Stomach (tissue), 9 donors: ENCODE results near the gene C16orf89. TPM values are rescaled to one million over a fixed set of nuclear protein-coding genes. Genes with fewer than 3 reads are reported as not detected.

Experiments used
- DNase-seq, 2 donors: peaks; one replicate each; pipeline versions ENCODE4 v3.0.0 to v3.0.0-alpha.2; 2013 to 2019
- H3K27ac ChIP-seq, 5 donors: fragments of 200-600 bp in 4 of 5; sonication (generic) in 4 of 5; one replicate each; pipeline ENCODE4 v1.5.1; 2013 to 2019; ENCODE audit warnings: mild to moderate bottlenecking in 1 of 5, moderate library complexity in 1 of 5
- H3K27me3 ChIP-seq, 3 donors: fragments of 200-600 bp; sonication (generic); one replicate each; pipeline ENCODE4 v1.5.1; 2017 to 2019; ENCODE audit warnings: mixed run types in 1 of 3
- H3K36me3 ChIP-seq, 4 donors: fragments of 200-600 bp; sonication (generic); 1 replicate in 3 of 4; 2 replicates in 1 of 4; pipeline ENCODE4 v1.5.1; 2016 to 2019
- H3K4me1 ChIP-seq, 4 donors: fragments of 200-600 bp; sonication (generic); one replicate each; pipeline ENCODE4 v1.5.1; 2016 to 2019
- H3K4me3 ChIP-seq, 4 donors: fragments of 200-600 bp; sonication (generic) in 3 of 4; one replicate each; pipeline ENCODE4 v1.5.1; 2016 to 2019; ENCODE audit warnings: mild to moderate bottlenecking in 1 of 4
- H3K9me3 ChIP-seq, 4 donors: fragments of 200-600 bp; sonication (generic); one replicate each; pipeline ENCODE4 v1.5.1; 2016 to 2019
- CTCF ChIP-seq, 7 experiments: fragments of 450-650 bp in 4 of 7; fragments of 200-600 bp in 3 of 7; sonication (generic) in 3 of 7; IDR thresholded peaks; one replicate each; pipeline ENCODE4 v1.5.1; 2016 to 2019; ENCODE audit warnings: antibody characterized with exemption in 7 of 7, control low read depth in 2 of 7, mild to moderate bottlenecking in 1 of 7
- EP300 ChIP-seq: sonication (generic); formaldehyde crosslinking; IDR thresholded peaks from one replicate; pipeline ENCODE4 v1.6.1; 2017; ENCODE audit warnings: antibody characterized with exemption
- POLR2A ChIP-seq, 4 donors: fragments of 450-650 bp; IDR thresholded peaks; one replicate each; pipeline ENCODE4 v1.6.1; 2016; ENCODE audit warnings: antibody characterized with exemption in 4 of 4, control low read depth in 2 of 4, mild to moderate bottlenecking in 1 of 4, moderate library complexity in 1 of 4
- POLR2AphosphoS5 ChIP-seq, 3 donors: sonication (generic); formaldehyde crosslinking; IDR thresholded peaks; one replicate each; pipeline ENCODE4 v1.6.1; 2016; ENCODE audit warnings: antibody characterized with exemption in 3 of 3
- WGBS, 5 donors: extraction: QIAGEN DNeasy Blood & Tissue Kit in 3 of 5; methylation state at CpG; one replicate each; pipeline versions ENCODE4 v1.1.5 to v1.1.7; 2013 to 2018; 5-methylcytosine and 5-hydroxymethylcytosine counted together
- intact Hi-C: fragments of 100-400 bp; cut with DNase I; formaldehyde crosslinking; loops from one replicate; pipeline ENCODE4 v1.15.1; 2023; ENCODE audit warnings: low total_unique reads
- polyA plus RNA-seq, 3 donors: library from polyadenylated mRNA; stranded (reverse); fragments of 200-250 nt; gene quantifications; one replicate each; pipeline ENCODE4 v1.2.3, GENCODE V29; 2013
- total RNA-seq, 5 donors: library from RNA; depleted of rRNA; stranded (reverse); fragments of >200 nt; gene quantifications; one replicate each; pipeline versions ENCODE4 v1.1.0 to v1.2.3, GENCODE V29; 2014 to 2016
- donor health status: healthy with polysubstance abuse.
- donor health status: Bipolar disorder and iron deficiency.
- donor health status: healthy.

The C16orf89 gene
- total and polyA plus RNA-seq, 8 donors, result 7.6 to 135 (median 71.1) TPM

GRCh38 chr16:5024632-5025031, 41.1 kb downstream of the C16orf89 start:
- H3K36me3 ChIP-seq, result peaks cover 18 to 37% (median 33%) of the 10 kb centered on the region in 4 donors
- peaks cover 11 to 21% (median 14%) of the 10 kb centered on the region in 4 donors for H3K4me1 ChIP-seq
- intact Hi-C loops, result no loop called here
- no peaks in the 10 kb centered on the region for H3K9me3 ChIP-seq
- peaks cover 0 to 17% (median 0%) of the 10 kb centered on the region in 3 donors for H3K27me3 ChIP-seq
- H3K27ac ChIP-seq, result peak overlapping the region; percentile 48 to 61 (median 50)
- WGBS, 5 donors, result 18 to 55% (median 39%) methylated on average over 4 of the region's 4 CpGs
- TF ChIP-seq POLR2AphosphoS5 (IDR thresholded peaks at IDR 0.05) (peak in 1 of 3 donors; percentile 82), CTCF (IDR thresholded peaks at IDR 0.05) (peak in 3 of 7 experiments; percentile 16 to 58 (median 40)), EP300 (no peak), POLR2A (IDR thresholded peaks at IDR 0.05) (no peak)
- H3K4me3 ChIP-seq, result no peak overlapping the region
- peak; percentile 73 to 86 for DNase-seq

- Histone ChIP-seq H3K27me3 (peaks cover 0 to 17% (median 0%) of the 10 kb centered on the region in 3 donors), H3K27ac (no peak overlapping the region), H3K4me3 (no peak overlapping the region), H3K36me3 (peaks cover 7 to 16% (median 12%) of the 10 kb centered on the region in 4 donors), H3K4me1 (peaks cover 11 to 21% (median 14%) of the 10 kb centered on the region in 4 donors), H3K9me3 (no peaks in the 10 kb centered on the region)
- WGBS, 5 donors, result 67 to 82% (median 68%) methylated on average over 5 to 6 of the region's 6 CpGs
- intact Hi-C loops, result no loop called here
- DNase-seq, result no peak
- TF ChIP-seq CTCF (IDR thresholded peaks at IDR 0.05) (no peak), EP300 (no peak), POLR2AphosphoS5 (IDR thresholded peaks at IDR 0.05) (no peak), POLR2A (IDR thresholded peaks at IDR 0.05) (no peak)
Observed at GRCh38 chr16:5022521-5022920, 43.2 kb downstream of the C16orf89 start.

GRCh38 chr16:5020551-5020950, 45.2 kb downstream of the C16orf89 start:
- Histone ChIP-seq H3K27me3 (peaks cover 0 to 17% (median 0%) of the 10 kb centered on the region in 3 donors), H3K4me1 (peaks cover 11 to 20% (median 14%) of the 10 kb centered on the region in 4 donors), H3K4me3 (no peak overlapping the region), H3K9me3 (no peaks in the 10 kb centered on the region), H3K36me3 (peaks cover 0 to 6% (median 0%) of the 10 kb centered on the region in 4 donors), H3K27ac (no peak overlapping the region)
- TF ChIP-seq POLR2A (IDR thresholded peaks at IDR 0.05) (no peak), POLR2AphosphoS5 (IDR thresholded peaks at IDR 0.05) (no peak), CTCF (IDR thresholded peaks at IDR 0.05) (no peak), EP300 (no peak)
- intact Hi-C loops, result no loop called here
- WGBS, 5 donors, result 57 to 73% (median 71%) methylated on average over 15 of the region's 15 CpGs
- no peak for DNase-seq

- TF ChIP-seq POLR2A (IDR thresholded peaks at IDR 0.05), result no peak
- TF ChIP-seq POLR2AphosphoS5 (IDR thresholded peaks at IDR 0.05), result no peak
- TF ChIP-seq EP300, result no peak
- no peak for TF ChIP-seq CTCF (IDR thresholded peaks at IDR 0.05)
- intact Hi-C loops, result no loop called here
- H3K4me1 ChIP-seq, result peaks cover 4 to 12% (median 7%) of the 10 kb centered on the region in 4 donors
- H3K4me3 ChIP-seq, result no peak overlapping the region
- H3K27me3 ChIP-seq, result peaks cover 0 to 17% (median 0%) of the 10 kb centered on the region in 3 donors
- H3K9me3 ChIP-seq, result no peaks in the 10 kb centered on the region
- H3K27ac ChIP-seq, result no peak overlapping the region
- no peaks in the 10 kb centered on the region for H3K36me3 ChIP-seq
- no peak for DNase-seq
- WGBS, 5 donors, result 74 to 88% (median 84%) methylated on average over 4 to 6 of the region's 6 CpGs
Observed at GRCh38 chr16:5019775-5020174, 46.0 kb downstream of the C16orf89 start.
